GM12875 (cell line): ENCODE measurements around the gene PAH.

Experiments used
- H3K4me3 ChIP-seq: one replicate; pipeline ENCODE4 v1.5.1; 2011; ENCODE audit warnings: low read depth, low read length, control low read depth
- TF ChIP-seq, protein P1 (sequence below): IDR thresholded peaks from 2 replicates; pipeline ENCODE4 v1.5.1; 2011; ENCODE audit warnings: low read depth, mild to moderate bottlenecking, control low read depth, inconsistent platforms, low read length, moderate library complexity, borderline replicate concordance; ENCODE audit not compliant: insufficient read depth

The PAH gene

DNA sequence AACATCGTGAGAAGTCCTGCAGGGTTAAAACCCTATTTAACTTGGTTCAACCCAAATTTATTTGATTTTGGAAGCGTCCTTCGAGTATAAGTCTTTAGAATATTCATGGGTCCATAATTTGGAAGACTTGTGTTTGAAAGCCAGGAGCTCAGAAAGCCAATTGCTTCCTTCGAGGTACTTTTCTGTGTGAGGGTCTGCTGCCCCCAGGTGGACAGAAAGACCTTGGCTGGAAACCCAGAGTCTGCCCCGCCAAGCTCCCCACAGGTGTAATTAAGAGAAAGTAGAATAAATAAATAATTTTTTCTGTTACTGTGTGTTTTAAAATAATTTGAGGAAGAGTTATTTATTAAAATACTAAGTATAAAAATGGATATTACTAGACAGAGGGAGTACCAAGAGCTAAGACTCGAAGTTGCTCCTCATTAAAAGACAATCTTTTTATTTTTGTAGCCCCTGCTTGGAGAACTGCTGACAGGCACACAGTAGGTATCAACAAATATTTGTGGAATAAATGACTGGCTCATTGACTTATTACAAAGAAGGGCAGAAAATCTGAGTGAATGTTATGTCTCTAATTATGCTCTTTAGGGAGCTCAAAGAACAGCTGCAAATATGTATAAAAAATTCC is 105.8 kb downstream of the PAH start:
- TF ChIP-seq, protein P1, sequence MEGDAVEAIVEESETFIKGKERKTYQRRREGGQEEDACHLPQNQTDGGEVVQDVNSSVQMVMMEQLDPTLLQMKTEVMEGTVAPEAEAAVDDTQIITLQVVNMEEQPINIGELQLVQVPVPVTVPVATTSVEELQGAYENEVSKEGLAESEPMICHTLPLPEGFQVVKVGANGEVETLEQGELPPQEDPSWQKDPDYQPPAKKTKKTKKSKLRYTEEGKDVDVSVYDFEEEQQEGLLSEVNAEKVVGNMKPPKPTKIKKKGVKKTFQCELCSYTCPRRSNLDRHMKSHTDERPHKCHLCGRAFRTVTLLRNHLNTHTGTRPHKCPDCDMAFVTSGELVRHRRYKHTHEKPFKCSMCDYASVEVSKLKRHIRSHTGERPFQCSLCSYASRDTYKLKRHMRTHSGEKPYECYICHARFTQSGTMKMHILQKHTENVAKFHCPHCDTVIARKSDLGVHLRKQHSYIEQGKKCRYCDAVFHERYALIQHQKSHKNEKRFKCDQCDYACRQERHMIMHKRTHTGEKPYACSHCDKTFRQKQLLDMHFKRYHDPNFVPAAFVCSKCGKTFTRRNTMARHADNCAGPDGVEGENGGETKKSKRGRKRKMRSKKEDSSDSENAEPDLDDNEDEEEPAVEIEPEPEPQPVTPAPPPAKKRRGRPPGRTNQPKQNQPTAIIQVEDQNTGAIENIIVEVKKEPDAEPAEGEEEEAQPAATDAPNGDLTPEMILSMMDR = peak; percentile 48; the same call in 1 of the 2 replicates
- no peak overlapping the region for H3K4me3 ChIP-seq

DNA sequence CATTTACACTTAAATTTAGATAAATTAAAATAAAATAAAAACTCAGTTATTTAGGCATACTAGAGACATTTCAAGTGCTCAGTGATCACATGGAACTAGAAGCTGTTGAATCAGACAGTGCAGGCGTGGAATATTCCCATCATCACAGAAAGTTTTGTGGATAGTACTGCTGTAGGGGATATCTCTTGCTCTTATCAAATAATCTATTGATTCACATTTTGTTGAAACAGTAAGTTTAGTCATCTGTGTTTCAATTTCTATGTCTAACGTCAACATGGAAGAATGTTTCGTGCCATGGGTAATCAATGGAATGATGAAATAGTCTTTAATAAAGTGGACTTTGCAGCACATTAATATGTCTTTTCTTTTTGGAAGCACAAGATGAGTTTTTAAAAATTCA is 108.6 kb downstream of the PAH start:
- TF ChIP-seq, protein P1 = no peak
- no peak overlapping the region for H3K4me3 ChIP-seq

DNA sequence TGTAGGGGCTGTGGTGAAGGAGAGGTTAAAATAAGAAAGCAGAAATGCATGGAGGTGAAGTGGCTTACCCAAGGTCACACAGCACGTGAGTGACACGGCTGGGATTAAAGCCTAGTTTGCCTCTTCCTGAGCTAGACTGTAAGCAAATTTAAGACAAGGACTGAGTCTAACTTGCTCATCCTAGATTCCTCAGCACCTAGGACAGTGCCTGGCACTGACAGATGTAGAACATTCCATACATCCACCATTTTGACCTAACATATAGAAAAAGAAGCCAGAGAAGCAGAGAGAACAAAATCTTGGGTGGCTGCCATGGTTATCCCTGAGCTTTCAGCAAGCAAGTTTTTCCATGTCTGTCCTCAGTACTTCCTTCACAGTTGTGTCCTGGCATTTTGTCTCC is 110.5 kb downstream of the PAH start:
- TF ChIP-seq, protein P1 = no peak
- no peak overlapping the region for H3K4me3 ChIP-seq

DNA sequence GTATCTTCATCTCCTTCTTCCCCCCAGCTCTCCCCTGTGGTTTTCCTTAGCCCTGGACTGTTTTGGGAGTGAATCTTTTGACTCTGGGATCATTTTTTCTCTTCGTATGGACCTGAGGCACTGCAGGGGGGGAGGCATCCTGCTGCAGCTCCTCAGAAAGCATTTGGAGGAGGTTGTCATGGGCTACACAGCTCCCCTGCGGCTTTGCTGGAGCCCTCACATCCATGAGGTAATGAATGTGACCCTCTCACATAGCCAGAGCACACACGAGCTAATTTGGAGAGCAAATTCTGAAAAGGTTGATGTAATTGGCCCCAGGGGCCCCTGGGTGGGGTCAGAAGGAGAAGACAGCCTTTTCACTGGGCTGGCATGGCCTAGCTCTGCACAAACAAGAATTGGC is 110.9 kb downstream of the PAH start:
- H3K4me3 ChIP-seq = no peak overlapping the region
- TF ChIP-seq, protein P1 = no peak

- TF ChIP-seq, protein P1 = no peak
- H3K4me3 ChIP-seq = no peak overlapping the region
Observed at GRCh38 chr12:102800565-102800964, 116.5 kb downstream of the PAH start.

DNA sequence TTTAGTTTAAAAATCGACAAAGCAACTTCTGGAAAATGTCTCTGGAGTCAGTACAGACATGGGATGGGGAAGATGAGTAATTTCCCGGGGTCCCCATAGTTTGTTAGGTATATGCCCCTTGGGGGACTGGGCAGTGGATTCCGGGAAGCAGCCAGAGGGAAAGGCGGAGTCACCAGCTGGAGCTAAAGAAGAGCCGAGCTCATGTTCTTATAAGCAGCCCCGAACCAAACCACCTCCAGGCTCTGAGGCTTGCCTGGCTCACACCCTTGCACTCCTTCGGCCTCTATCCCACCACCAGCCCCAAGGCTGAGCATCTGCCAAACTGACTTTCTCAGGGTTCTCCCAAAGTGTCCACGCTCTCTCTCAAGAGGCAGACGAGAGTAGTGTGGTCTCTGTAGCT is 117.8 kb downstream of the PAH start:
- H3K4me3 ChIP-seq = no peak overlapping the region
- TF ChIP-seq, protein P1 = no peak

GRCh38 chr12:102797528-102797927 is 119.5 kb downstream of the PAH start:
- TF ChIP-seq, protein P1 = no peak
- H3K4me3 ChIP-seq = no peak overlapping the region
